HG02973 (cell line): ENCODE results near the gene HSD11B1L.

Experiments
- ATAC-seq: cut with Tn5 transposase; IDR thresholded peaks from one replicate; pipeline ENCODE4 v1.9.1; 2021; ENCODE audit warnings: moderate library complexity; ENCODE audit not compliant: unreplicated experiment

Gene HSD11B1L

GRCh38 chr19:5680437-5681368 is at the start of gene HSD11B1L, which contains the start of gene MICOS13:
Gene HSD11B1L, plus strand, starts transcription at chr19:5681027. Its CDS starts 3,806 bp downstream, at chr19:5684833.
Gene MICOS13, minus strand, starts transcription at chr19:5680516. Its CDS starts 30 bp downstream, at chr19:5680486.
- ATAC-seq, result peak; percentile 74

GRCh38 chr19:5631567-5632240 is 49.1 kb upstream of the HSD11B1L start:
- no peak for ATAC-seq

- no peak for ATAC-seq
These were observed 48.6 kb upstream of the HSD11B1L start for GRCh38 chr19:5632241-5632612.

GRCh38 chr19:5632657-5633056 is 48.2 kb upstream of the HSD11B1L start:
- ATAC-seq, result no peak

- no peak for ATAC-seq
These were observed 45.4 kb upstream of the HSD11B1L start for GRCh38 chr19:5635427-5635826.

GRCh38 chr19:5637971-5638370 is 42.9 kb upstream of the HSD11B1L start:
- no peak for ATAC-seq

GRCh38 chr19:5641171-5641570 is 39.7 kb upstream of the HSD11B1L start:
- ATAC-seq, result no peak

- no peak for ATAC-seq
These were observed 38.6 kb upstream of the HSD11B1L start for GRCh38 chr19:5642204-5642603.

- ATAC-seq, result no peak
These were observed 37.8 kb upstream of the HSD11B1L start for GRCh38 chr19:5643060-5643459.

GRCh38 chr19:5644037-5644436 is 36.8 kb upstream of the HSD11B1L start:
- ATAC-seq, result no peak

GRCh38 chr19:5645409-5645808 is 35.4 kb upstream of the HSD11B1L start:
- no peak for ATAC-seq

- ATAC-seq, result no peak
These were observed 34.1 kb upstream of the HSD11B1L start for GRCh38 chr19:5646703-5647102.

GRCh38 chr19:5648464-5648863 is 32.4 kb upstream of the HSD11B1L start:
- no peak for ATAC-seq

- no peak for ATAC-seq
These were observed 29.5 kb upstream of the HSD11B1L start for GRCh38 chr19:5651361-5651760.

- ATAC-seq, result no peak
These were observed 28.6 kb upstream of the HSD11B1L start for GRCh38 chr19:5652261-5652660.

GRCh38 chr19:5654931-5655330 is 25.9 kb upstream of the HSD11B1L start:
- no peak for ATAC-seq

- ATAC-seq, result no peak
These were observed 25.4 kb upstream of the HSD11B1L start for GRCh38 chr19:5655412-5655811.

- no peak for ATAC-seq
These were observed 19.3 kb upstream of the HSD11B1L start for GRCh38 chr19:5661483-5661882.

GRCh38 chr19:5663904-5664303 is 16.9 kb upstream of the HSD11B1L start:
- ATAC-seq, result no peak

GRCh38 chr19:5664515-5664914 is 16.3 kb upstream of the HSD11B1L start:
- no peak for ATAC-seq

- no peak for ATAC-seq
These were observed 14.9 kb upstream of the HSD11B1L start for GRCh38 chr19:5665781-5666513.
